Left hindlimb (tissue), 1 donor: ENCODE measurements around the gene PIM3.
A peak's percentile ranks its signal among the peaks of the same experiment; 100 is the strongest.

Experiments
- DNase-seq: peaks from one replicate; pipeline ENCODE4 v3.0.0-alpha.2; 2018

Gene PIM3

GRCh38 chr22:49960159-49961004 is at the start of gene PIM3:
PIM3 (plus strand) TSS chr22:49960772; CDS start chr22:49960948, 176 bp downstream.
- peak; percentile 94 for DNase-seq

DNA sequence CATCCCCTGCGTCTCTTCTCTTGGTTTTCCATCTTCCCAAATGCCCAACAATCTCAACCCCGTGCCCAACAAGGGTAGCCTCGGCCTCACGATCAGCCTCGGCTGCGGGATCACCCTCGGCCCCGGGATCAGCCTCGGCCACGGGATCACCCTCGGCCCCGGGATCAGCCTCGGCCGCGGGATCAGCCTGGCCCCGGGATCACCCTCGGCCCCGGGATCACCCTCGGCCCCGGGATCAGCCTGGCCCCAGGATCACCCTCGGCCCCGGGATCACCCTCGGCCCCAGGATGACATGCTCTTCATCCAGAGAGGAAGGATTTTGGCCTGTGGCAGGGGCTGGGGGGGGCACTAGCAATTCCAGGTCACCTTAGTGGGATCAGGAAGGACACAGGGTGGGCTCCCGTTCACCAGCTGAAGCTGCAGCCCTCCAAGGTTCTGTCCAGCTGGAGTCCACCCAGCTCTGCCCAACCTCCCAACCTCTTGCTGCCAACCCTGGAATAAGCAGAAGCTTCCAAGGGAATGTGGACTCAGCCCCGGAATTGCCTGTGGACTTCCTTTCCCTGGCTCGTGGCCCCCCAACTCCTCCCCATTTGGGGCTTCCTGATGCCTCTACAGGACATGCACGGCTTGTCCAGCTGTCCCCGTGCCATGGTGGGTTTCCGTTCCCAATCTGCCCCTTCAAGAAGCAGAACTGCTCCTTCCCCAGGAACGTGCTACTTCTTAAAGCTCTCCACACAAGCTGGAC is 48.5 kb upstream of the PIM3 start:
- peak; percentile 18 for DNase-seq

DNA sequence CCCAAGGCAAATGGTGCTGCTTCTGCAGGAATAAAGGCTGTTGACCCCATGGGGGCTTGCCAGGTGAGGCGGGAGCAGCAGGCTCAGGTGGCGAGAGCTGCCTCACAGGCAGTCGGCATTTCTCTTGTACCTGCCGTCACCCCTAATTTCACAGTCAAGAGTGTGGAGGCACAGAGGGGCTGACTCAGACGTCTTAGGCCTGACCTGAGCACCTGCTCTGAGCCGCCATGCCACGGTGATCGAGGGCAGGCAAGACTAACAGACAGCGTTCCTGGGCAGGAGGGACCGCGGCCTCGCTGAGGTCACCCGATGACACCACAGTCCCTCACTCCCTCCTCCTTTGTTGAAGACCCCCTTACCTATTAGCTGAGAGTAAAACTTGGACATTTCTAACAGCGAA is 47.5 kb upstream of the PIM3 start:
- peak; percentile 10 for DNase-seq

- no peak for DNase-seq
Measured at GRCh38 chr22:49913446-49913845, 47.1 kb upstream of the PIM3 start.

DNA sequence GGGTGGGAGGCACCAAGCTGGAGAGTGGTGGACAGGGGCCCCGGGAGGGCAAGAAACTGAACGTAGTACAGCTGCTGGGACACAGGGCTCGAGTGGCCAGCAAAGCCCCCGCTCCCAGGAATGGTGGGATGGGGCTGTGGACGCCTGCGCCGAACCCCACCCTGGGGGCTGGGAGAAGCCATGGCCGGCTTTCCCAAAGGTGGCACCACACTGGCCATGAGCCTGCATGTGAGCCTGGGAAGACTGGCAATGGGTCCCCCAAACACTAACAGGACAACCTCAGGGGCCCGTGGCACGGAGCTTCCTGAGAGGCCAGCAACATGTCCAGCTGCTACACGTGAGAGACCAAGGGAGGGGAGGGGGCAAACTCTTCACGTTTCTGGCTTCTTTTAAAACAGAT is 46.3 kb upstream of the PIM3 start:
- DNase-seq: no peak

DNA sequence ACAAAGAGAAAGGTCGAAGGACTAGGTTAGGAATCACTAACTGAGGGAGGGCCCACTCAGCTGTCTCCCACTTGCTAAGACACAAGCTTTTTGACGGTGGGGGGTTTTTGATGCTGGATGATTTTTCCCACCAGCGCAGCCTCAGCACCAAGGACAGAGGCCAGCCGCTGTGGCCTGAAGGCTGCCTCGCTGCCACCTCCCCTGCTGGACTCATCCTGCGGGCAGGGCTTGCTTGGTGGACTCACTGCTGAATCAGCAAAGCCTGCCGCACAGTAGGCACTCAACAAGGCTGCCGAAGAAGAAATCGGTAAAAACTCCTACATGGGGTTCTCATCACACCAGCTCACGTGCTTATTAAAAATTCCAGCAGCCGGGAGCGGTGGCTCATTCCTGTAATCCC is 45.0 kb upstream of the PIM3 start:
- no peak for DNase-seq

DNA sequence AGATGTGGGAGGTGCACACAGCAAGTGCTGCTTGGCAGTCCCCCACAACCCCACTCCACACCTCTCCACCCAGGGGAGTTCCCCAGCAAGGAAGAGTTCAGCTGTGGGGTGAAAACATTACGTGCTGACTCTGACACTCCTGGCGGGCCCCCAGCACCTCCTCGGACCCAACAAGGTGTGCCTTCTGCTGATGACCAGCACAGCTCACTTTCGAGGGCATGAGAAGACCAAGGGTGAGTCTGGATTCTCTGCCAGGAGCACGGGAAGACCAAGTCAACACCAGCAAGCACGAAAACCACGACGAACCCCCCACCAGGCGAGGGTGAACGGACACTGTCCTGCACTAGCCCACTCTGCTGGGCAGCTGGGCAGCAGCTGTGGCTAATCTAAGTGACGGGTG is 43.7 kb upstream of the PIM3 start:
- DNase-seq: no peak

DNA sequence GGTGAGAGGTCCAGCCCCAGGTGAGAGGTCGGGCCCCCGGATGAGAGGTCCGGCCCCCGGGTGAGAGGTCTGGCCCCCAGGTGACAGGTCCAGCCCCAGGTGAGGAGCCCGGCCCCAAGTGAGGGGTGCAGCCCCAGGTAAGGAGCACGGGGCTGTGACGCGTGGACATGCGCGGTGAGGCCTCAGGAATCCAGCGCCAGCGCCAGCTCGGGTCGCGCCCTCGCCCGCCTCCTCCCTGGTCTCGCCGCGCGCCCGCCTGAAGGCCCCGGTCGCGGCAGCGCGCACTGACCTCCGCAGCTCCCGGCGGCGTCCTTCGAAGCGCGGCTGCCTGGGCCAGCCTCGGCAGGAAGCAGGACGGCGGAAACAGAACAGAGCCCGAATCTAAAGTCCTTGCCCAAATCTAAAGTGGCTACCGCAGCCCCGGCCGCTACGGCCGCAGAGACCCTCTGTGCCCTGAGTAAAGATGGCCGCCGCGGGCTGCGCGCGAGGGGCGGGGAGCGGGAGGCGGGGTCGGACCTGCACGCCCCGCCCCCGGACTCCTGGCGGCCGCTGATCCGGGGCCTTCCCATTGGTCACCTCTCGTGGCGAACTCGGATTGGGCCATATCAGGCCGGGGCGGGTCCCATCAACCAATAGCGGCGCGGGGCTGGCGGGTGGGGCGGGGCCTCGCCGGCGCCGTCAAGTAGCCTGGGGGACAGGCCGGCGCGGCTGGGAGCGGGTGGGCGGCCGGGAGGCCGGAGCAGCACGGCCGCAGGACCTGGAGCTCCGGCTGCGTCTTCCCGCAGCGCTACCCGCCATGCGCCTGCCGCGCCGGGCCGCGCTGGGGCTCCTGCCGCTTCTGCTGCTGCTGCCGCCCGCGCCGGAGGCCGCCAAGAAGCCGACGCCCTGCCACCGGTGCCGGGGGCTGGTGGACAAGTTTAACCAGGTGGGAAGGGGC is 42.3 kb upstream of the PIM3 start, which contains the start of the genes ALG12 and CRELD2:
ALG12 (minus strand) TSS at position 465 of the 937 bp plus-strand sequence. CDS start 4,673 bp downstream, outside the sequence.
CRELD2 (plus strand) TSS at position 661 of the 937 bp plus-strand sequence; CDS start at position 797, 136 bp downstream.
- DNase-seq: peak; percentile 98

- no peak for DNase-seq
Measured at GRCh38 chr22:49918911-49919881, 41.4 kb upstream of the PIM3 start.

DNA sequence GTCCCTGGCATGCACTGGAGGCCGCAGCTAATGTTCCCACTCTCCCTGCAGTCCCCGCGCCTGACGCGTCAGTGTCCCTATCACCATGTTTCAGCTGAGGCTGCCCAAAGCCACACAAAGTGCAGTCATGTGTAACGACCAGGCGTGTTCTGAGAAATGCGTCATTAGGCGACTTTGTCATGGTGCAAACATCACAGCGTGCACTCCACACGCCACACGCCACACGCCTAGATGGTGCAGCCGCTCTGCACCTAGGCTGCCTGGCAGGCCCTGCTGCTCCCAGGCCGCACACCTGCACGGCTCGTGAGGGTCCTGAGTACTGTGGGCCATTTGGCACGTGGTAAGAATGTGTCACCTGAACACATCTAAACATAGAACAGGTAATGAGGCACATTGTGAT is 39.7 kb upstream of the PIM3 start:
- no peak for DNase-seq

- DNase-seq: no peak
Measured at GRCh38 chr22:49921508-49922278, 38.9 kb upstream of the PIM3 start.

DNA sequence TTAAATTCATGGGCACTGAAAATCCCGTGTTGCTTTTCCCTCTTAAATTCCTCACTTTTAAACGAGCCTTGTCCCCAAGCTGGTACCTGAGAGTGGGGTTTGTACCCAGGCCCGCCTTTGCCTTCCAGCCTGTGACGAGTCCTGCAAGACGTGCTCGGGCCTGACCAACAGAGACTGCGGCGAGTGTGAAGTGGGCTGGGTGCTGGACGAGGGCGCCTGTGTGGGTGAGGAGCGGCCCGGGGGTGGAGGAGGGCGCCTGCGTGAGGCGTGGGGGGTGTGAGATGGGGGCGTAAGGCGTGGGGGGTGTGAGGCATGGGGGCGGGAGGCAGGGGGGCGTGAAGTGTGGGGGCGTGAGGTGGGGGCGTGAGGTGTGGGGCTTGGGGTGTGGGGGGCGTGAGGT is 38.1 kb upstream of the PIM3 start:
- no peak for DNase-seq

DNA sequence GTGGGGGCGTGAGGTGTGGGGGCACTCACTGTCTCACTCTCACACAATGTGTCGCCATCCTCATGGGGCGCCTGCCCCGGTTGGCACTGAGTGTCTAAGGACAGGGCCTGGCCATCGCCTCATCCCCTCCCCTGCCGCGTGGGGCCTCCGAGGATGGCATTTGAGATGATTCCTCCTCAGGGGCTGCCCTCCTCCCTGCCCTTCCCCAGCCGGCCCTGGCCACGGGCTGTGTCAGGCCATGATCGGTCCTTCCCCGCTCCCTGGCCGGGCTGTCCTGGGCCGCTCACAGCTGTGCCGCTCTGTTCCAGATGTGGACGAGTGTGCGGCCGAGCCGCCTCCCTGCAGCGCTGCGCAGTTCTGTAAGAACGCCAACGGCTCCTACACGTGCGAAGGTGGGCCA is 37.6 kb upstream of the PIM3 start:
- DNase-seq: no peak

DNA sequence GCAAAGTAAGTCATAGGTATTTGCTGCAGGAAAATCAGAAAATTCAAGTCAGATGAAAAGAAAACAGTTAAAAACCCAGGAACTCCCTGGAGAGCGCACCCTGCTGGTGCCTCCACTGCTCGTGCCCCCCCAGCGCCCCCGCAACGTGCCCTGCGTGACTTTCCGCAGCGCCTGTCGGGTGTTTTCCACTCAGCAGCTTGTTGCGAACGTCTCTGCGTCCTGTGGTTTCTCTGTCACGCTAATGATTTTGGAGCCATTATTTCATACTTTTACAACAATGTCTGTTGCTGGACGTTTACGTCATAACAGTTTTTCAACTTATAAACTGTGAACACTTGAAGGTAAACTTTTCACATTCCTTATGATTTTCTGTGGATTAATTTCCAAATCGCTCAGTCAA is 37.1 kb upstream of the PIM3 start:
- no peak for DNase-seq

DNA sequence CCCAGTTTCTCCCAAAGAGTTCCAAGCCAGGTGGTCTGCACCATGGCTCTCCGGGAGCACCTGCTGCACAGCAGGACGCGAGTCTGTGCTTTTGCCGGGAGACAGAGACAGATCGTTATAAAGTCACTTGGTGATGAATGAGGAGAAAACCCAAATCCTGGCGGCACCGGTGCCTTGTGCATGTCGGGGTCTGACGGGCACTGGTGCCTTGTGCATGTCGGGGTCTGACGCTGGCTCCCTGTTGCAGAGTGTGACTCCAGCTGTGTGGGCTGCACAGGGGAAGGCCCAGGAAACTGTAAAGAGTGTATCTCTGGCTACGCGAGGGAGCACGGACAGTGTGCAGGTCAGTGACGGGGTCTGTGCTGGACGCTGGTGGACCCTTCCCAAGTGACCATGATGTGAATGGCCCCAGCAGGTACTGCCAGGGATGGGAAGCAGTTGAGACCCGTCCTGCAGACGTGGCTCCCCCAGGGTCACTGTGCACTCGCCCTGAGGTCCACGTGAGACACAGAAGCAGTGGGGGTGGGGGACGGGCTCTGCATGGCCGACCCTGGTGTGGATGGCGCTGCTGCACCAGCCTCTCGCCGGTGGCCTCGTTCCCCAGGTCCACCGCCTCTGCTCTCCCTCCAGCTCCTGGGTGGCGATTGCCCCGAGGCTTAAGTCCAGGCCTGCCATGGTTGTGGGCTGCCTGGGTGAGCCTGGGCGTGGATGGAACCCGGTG is 36.3 kb upstream of the PIM3 start:
- no peak for DNase-seq

DNA sequence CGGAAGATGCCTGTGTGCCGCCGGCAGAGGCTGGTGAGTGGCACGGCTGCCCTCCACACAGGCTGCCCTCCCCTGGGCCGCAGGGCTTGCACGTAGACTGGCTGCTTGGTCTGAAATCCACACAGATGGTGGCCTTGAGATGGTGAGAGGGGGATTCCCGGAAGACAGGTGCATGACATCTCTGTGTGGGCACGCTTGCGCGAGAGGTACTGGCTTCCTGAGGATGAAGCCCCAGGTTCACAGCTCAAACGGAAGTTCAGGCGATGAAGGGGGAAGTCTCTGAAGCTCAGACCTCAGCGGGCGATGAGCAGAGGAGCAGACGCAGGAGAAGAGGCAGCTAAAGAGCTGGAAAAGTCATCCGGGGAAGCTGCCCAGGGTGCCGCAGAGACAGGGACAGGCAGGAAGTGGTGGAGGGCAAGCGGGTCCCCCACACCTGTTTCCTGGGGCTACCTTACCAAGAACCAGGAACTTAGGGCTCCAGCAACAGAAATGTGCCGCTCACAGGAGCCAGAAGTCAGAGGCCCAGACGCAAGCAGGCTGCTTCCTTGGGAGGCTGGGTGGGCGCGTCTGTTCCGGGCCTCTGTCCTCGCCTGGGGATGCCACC is 34.9 kb upstream of the PIM3 start:
- no peak for DNase-seq

DNA sequence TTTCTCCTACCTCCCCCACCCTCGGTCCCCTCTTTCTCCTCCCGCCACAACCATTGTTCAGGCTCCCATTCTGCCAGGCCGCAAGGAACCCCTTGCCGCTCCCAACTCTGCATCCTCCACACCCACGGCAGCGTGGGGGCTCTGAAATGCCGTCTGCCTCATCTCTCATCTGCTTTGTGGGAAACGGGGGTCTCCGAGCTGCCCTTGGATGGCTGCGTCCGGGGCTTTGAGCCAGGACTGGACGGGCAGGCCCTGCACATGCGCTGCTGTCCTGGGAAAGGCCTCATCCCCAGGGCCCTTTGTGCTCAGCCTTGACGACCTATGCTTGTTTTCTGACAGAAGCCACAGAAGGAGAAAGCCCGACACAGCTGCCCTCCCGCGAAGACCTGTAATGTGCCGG is 33.7 kb upstream of the PIM3 start:
- DNase-seq: no peak

DNA sequence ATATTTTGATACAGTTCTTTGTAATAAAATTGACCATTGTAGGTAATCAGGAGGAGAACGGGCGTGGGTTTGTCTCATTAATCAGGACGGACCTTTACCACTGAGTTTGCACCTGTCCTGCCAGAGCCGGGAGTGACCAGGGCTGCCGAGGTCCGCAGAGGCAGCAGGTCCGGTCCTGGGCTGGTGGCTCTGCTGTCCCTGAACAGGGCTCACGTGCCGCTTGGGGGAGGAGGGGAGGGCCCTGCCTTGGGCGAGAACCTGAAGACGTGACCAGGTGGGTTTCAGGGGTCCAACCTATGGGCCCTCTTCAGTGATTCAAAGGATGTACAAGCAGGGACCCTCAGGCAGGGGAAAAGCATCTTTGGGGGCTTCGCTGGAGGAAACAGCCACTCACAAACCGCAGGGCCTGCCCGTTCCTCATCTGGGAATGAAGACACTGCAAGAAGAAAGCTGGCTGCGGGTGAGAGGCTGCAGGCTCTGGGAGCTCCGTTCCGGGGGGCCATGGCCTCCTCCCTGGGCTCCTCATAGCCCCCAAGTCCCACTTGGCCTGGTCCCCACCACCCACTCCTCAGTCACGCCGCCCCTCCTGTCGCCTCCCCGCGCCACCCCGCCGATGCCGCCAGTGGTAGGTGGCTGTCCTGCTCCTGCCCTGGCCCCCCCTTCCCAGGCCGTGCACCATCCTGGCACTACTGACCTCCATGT is 32.9 kb upstream of the PIM3 start:
- no peak for DNase-seq

- no peak for DNase-seq
Measured at GRCh38 chr22:49928185-49928495, 32.4 kb upstream of the PIM3 start.
